Muscle of leg (tissue), 11 donors: Measurements from ENCODE around the gene EPSTI1. TPM values are rescaled to one million over a fixed set of nuclear protein-coding genes. Genes with fewer than 3 reads are reported as not detected.
A peak's percentile ranks its signal among the peaks of the same experiment; 100 is the strongest.

ENCODE experiments used
- DNase-seq: peaks from one replicate; pipeline ENCODE4 v3.0.0; 2013
- H3K27ac ChIP-seq: one replicate; pipeline ENCODE4 v1.5.1; 2013; ENCODE audit warnings: mild to moderate bottlenecking, low read length, control low read depth
- H3K27me3 ChIP-seq: one replicate; pipeline ENCODE4 v1.6.1; 2013; ENCODE audit warnings: low read length; ENCODE audit not compliant: control insufficient read depth, insufficient read depth
- H3K36me3 ChIP-seq: one replicate; pipeline ENCODE4 v1.6.1; 2013; ENCODE audit warnings: low read length; ENCODE audit not compliant: control insufficient read depth, insufficient read depth
- H3K4me1 ChIP-seq: one replicate; pipeline ENCODE4 v1.6.1; 2013; ENCODE audit warnings: low read length; ENCODE audit not compliant: control insufficient read depth, insufficient read depth
- H3K4me3 ChIP-seq: one replicate; pipeline ENCODE4 v1.5.1; 2013; ENCODE audit warnings: low read length, control low read depth
- H3K9me3 ChIP-seq: replicated peaks from 2 replicates; pipeline ENCODE4 v1.6.1; 2013; ENCODE audit warnings: low read depth, low read length; ENCODE audit not compliant: control insufficient read depth
- WGBS: methylation state at CpG from one replicate; pipeline ENCODE4 v1.1.5; 2013; ENCODE audit warnings: missing lambda C conversion rate; ENCODE audit not compliant: insufficient coverage; 5-methylcytosine and 5-hydroxymethylcytosine counted together
- polyA plus RNA-seq, 8 donors: library from polyadenylated mRNA; unstranded; fragments of 120-200 nt; gene quantifications; one replicate each; pipeline versions ENCODE4 v1.2.1 to v1.2.3, GENCODE V29; 2013; ENCODE audit warnings: inconsistent platforms in 1 of 8, low replicate concordance in 1 of 8; ENCODE audit not compliant: insufficient read length in 8 of 8, insufficient read depth in 1 of 8
- total RNA-seq: library from RNA; stranded (reverse); fragments of 120-200 nt; gene quantifications from one replicate; pipeline ENCODE4 v1.2.4, GENCODE V29; 2013

The EPSTI1 gene
- total and polyA plus RNA-seq, 9 donors: 1.9 to 12.4 (median 2.6) TPM

DNA sequence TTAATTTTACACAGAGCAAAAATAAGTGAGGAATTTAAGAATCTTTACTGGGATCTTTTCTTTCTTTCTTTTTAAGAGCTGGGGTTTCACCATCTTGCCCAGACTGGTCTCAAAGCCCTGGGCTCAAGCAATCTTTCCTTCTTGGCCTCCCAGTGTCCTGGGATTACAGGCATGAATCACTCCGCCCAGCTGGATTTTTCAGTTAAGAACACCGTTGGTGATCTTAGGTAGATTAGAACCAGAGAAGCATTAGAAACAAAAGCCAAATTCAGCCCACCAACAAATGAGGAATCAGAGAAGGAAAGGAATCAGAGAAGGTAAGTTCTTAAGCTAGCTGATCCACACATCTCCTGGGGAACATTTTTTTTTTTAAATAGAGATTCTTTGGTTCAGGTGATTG lies 34.2 kb downstream of the EPSTI1 start:
- H3K27me3 ChIP-seq: no peaks in the 10 kb centered on the region
- H3K36me3 ChIP-seq: peaks cover 36% of the 10 kb centered on the region
- H3K9me3 ChIP-seq: no peaks in the 10 kb centered on the region
- no peak for DNase-seq
- H3K4me1 ChIP-seq: no peaks in the 10 kb centered on the region
- H3K4me3 ChIP-seq: no peak overlapping the region
- no CpG with 5 or more reads among the region's 2 CpGs for WGBS
- H3K27ac ChIP-seq: no peak overlapping the region

DNA sequence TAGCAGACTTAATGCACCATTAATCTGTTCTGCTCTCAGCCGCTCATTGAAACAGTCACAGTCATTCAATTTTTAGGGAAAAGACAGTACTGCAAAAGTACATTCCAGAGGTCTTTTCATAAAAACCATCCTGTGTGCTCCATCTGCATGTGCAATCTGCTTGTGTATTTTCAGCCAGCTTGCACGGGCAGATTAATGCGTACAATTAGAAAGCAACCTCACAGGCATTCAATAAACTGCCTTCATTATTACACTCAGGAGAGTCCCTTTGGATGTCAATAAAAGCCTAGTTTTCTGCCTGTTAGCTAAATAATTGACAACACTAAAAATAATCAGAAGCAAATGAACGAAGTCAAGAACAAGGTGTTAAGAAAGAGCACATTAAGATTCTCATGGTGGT lies 41.9 kb downstream of the EPSTI1 start:
- H3K9me3 ChIP-seq: peaks cover under 1% of the 10 kb centered on the region
- no peaks in the 10 kb centered on the region for H3K4me1 ChIP-seq
- H3K27ac ChIP-seq: no peak overlapping the region
- H3K4me3 ChIP-seq: no peak overlapping the region
- peaks cover 33% of the 10 kb centered on the region for H3K36me3 ChIP-seq
- peak; percentile 11 for DNase-seq
- 29% methylated on average over 1 of the region's 4 CpGs for WGBS
- H3K27me3 ChIP-seq: no peaks in the 10 kb centered on the region

DNA sequence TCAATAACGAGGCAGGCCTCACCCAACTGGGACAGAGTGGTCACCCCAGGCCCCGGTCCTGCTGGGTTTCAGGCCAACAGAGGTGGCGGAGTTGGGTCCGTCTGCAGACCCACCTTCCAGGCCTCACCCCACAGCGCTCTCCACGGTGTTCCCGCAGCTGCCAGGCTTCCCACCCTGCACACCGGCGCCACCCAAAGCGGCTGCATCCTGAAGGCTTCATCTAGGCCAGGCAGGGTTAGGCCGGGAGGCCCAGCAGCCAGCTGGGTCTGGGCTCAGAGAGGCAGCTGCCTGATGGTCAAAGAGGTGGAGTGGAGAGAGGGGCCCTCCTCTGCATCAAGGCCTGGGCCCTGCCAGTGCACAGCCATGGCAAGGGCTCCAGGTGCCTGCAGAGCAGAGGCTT lies 44.1 kb downstream of the EPSTI1 start:
- peaks cover 34% of the 10 kb centered on the region for H3K36me3 ChIP-seq
- no peaks in the 10 kb centered on the region for H3K4me1 ChIP-seq
- DNase-seq: no peak
- peaks cover 2% of the 10 kb centered on the region for H3K9me3 ChIP-seq
- WGBS: 98% methylated on average over 11 of the region's 11 CpGs
- H3K4me3 ChIP-seq: no peak overlapping the region
- H3K27ac ChIP-seq: no peak overlapping the region
- no peaks in the 10 kb centered on the region for H3K27me3 ChIP-seq

DNA sequence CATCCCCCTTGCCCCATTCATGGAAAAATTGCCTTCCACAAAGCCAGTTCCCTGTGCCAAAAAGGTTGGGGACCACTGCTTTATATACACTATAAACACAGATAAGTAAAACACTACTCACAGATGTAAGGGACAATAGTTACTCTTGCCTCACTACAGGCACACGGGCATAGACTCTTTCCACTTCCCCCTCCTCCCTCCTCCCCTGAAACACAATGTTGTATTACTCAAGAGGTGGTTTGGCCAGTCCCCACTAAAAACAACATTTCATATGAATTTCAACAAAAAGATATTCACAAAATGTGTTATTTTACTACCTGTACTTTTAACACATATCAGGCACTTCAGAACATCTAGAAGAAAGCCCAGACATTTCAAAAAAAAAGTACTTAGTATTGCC lies 45.1 kb downstream of the EPSTI1 start:
- Histone ChIP-seq H3K36me3 (peaks cover 27% of the 10 kb centered on the region), H3K4me1 (no peaks in the 10 kb centered on the region), H3K27me3 (no peaks in the 10 kb centered on the region), H3K4me3 (no peak overlapping the region), H3K27ac (no peak overlapping the region), H3K9me3 (peaks cover 2% of the 10 kb centered on the region)
- WGBS: no CpG with 5 or more reads among the region's 1 CpG
- DNase-seq: no peak

DNA sequence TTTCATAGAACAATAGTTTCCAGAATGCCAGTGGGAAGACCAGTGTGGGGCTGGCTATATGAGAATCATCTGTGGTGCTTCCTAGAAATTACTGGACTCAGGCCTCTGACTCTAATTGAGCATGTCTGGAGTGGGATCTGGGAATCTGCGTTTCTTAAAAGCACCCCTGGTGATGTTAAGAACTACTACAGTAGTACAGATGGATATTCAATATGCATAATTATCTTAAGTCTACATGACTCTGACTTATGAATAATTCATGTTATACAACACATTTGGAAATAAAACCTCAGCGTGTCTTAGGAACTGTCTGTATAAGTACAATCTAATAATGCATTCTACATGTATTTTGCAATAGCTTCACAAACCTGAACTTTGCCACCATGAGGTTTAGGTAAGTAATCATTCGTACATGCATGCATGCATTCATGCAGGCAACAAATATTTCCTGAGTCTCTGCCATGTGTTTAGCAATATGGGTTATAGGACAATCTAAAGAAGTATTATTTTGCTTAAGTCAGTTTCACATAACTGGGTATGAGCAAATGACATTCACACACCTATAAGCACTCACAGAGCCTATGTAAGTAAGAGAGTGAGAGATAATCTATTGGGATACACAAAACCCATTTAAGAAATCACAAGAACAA lies 62.0 kb downstream of the EPSTI1 start:
- no CpG with 5 or more reads among the region's 3 CpGs for WGBS
- Histone ChIP-seq H3K36me3 (peaks cover 20% of the 10 kb centered on the region), H3K27ac (no peak overlapping the region), H3K4me3 (no peak overlapping the region), H3K9me3 (no peaks in the 10 kb centered on the region), H3K27me3 (no peaks in the 10 kb centered on the region), H3K4me1 (no peaks in the 10 kb centered on the region)
- no peak for DNase-seq

DNA sequence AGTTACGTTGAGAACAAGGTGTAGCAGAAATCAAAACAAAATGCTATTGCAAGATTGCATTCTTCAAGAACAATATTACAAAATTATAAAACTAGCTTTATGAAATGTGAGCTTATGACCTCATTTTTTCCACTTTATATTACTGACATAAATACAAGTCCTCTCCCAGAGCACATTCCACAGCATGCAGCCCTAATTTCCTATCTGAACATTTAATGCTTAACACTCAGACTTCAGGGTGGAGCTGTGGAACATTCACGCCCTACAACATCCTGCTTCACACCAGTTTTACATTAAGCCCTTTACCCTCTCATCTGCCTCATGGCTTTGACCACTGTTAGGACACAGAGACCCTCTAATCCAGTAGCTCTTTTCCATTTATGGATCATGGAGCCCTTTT lies 65.5 kb downstream of the EPSTI1 start:
- 67% methylated on average over 1 of the region's 2 CpGs for WGBS
- Histone ChIP-seq H3K27ac (no peak overlapping the region), H3K36me3 (peaks cover 20% of the 10 kb centered on the region), H3K4me3 (no peak overlapping the region), H3K4me1 (peaks cover 2% of the 10 kb centered on the region), H3K27me3 (no peaks in the 10 kb centered on the region), H3K9me3 (no peaks in the 10 kb centered on the region)
- peak; percentile 68 for DNase-seq

DNA sequence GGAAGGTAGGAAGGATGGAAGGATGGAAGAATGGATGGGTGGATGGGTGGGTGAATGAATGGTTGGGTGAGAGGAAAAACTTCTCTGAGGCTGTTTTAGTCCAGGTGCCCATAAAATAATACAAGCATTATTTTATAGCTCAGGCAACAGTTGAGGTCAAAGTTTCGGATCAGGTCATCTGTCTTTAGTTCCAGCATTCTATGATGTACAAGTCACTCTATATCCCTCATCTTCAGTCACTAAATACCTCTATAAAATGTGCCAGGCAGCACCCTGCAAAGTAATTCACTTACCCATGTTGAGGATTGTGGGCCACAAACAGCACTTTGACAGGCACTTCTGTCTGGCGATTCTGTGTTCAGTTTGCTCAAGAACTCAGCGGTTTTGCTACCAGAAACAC lies 66.0 kb downstream of the EPSTI1 start:
- Histone ChIP-seq H3K9me3 (no peaks in the 10 kb centered on the region), H3K27ac (no peak overlapping the region), H3K4me1 (peaks cover 2% of the 10 kb centered on the region), H3K36me3 (peaks cover 20% of the 10 kb centered on the region), H3K27me3 (no peaks in the 10 kb centered on the region), H3K4me3 (no peak overlapping the region)
- DNase-seq: no peak
- 94% methylated on average over 2 of the region's 3 CpGs for WGBS

DNA sequence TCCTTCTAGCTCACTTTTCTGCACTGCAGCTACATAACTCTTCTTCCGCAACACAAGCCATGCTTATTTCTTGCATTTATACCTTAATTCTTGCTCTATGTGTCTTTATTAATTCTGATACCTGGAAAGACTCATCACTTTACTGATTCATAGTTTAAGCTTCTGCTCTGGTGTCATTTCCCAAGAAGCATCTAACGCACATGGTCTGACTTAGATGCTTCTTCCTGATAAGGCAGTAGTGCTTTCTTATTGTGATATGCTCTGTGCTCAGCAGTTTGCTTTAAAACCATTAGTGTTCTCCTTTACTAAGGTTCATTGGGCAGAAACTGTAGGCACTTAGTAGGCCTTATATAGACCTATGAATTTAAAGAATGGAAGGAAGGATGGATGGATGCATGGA lies 66.4 kb downstream of the EPSTI1 start:
- Histone ChIP-seq H3K4me3 (no peak overlapping the region), H3K9me3 (no peaks in the 10 kb centered on the region), H3K36me3 (peaks cover 20% of the 10 kb centered on the region), H3K4me1 (peaks cover 2% of the 10 kb centered on the region), H3K27ac (no peak overlapping the region), H3K27me3 (no peaks in the 10 kb centered on the region)
- DNase-seq: no peak
- WGBS: no CpG with 5 or more reads among the region's 2 CpGs

DNA sequence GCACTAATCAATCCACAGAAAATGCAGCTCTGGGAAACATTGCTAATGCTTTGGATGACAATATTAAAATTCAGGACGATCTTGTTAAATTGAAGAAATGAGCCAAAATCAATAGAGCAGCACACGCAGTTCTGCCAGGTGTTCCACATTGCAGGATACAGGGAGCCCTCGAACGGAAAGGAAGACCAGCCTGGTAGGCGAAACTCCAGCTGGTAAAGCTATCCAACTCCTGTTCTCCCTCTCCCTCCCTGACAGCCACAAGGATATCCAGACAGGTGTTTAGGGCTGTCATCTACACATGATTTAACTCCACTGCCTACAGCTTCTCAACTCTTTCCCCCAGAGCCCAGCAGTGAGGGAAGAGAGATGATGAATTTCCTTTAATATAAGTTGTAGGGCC lies 67.7 kb downstream of the EPSTI1 start:
- no peaks in the 10 kb centered on the region for H3K27me3 ChIP-seq
- no peaks in the 10 kb centered on the region for H3K9me3 ChIP-seq
- H3K27ac ChIP-seq: peak overlapping the region; percentile 62
- peaks cover 2% of the 10 kb centered on the region for H3K4me1 ChIP-seq
- peaks cover 22% of the 10 kb centered on the region for H3K36me3 ChIP-seq
- peak; percentile 51 for DNase-seq
- WGBS: 16% methylated on average over 3 of the region's 5 CpGs
- no peak overlapping the region for H3K4me3 ChIP-seq

DNA sequence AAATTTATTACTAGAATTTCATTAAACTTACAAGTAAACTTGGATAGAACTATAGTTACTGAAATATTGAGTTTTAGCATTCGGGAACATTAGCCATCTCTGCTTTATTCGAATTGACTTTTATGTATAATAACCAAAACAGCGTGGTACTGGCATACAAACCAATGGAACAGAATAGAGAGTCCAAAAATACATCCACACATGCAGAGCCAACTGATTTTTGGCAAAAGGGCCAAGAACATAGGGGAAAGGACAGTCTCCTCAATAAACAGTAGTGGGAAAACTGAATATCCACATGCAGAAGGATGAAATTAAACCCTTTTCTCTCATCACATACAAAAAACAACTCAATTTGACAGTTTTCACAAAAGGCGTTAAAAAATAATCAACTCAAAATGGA lies 84.3 kb downstream of the EPSTI1 start:
- H3K36me3 ChIP-seq: no peaks in the 10 kb centered on the region
- WGBS: 100% methylated on average over 1 of the region's 4 CpGs
- H3K27me3 ChIP-seq: no peaks in the 10 kb centered on the region
- no peak overlapping the region for H3K27ac ChIP-seq
- no peaks in the 10 kb centered on the region for H3K4me1 ChIP-seq
- DNase-seq: peak; percentile 25
- no peak overlapping the region for H3K4me3 ChIP-seq
- H3K9me3 ChIP-seq: no peaks in the 10 kb centered on the region

DNA sequence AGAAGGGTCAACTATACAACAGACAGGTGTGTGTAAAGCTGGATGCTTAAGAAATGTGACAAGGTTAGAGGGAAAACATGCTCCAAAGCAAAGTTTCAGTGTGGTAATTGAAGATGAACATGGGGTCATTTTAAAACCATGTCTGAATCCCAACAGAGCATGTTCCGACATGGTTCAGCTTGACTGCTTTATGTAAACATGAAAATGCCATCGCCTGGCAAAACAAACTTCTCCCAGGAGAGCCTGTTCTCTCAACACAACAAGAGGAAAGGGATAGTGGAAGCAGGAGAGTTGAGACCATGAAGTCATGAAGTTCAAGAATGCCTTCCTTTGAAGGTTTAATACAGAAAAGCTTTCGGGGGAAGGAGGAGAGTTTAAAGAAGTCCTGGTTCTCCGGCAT lies 85.8 kb downstream of the EPSTI1 start:
- WGBS: no CpG with 5 or more reads among the region's 4 CpGs
- no peak overlapping the region for H3K27ac ChIP-seq
- H3K9me3 ChIP-seq: no peaks in the 10 kb centered on the region
- no peaks in the 10 kb centered on the region for H3K36me3 ChIP-seq
- H3K4me3 ChIP-seq: no peak overlapping the region
- no peaks in the 10 kb centered on the region for H3K27me3 ChIP-seq
- DNase-seq: no peak
- no peaks in the 10 kb centered on the region for H3K4me1 ChIP-seq
